Measurements from ENCODE around the gene ARHGEF28. TPM values are rescaled to one million over a fixed set of nuclear protein-coding genes. Genes with fewer than 3 reads are reported as not detected.

Gene ARHGEF28
- total and polyA plus RNA-seq, 2 donors (not counting 1 experiment from before 2014, with no cell fraction given) = not detected

- intact Hi-C loops (cut with micrococcal nuclease) = no loop called here
- no peak overlapping the region for H3K9ac ChIP-seq (ENCODE audit: low read length)
Observed at GRCh38 chr5:73749485-73750270, 123.7 kb downstream of the ARHGEF28 start.

More at GRCh38 chr5:73749485-73750270, 123.7 kb downstream of the ARHGEF28 start:
- Histone ChIP-seq H3K27me3 (replicated peaks in 1 of 4; ENCODE audit: control extremely low read depth in 1 of 4, control insufficient read depth in 3 of 4, insufficient read depth in 4 of 4, low read length in 3 of 4) (peaks cover 0 to 6% (median 0%) of the 10 kb centered on the region in 4 experiments), H3K36me3 (replicated peaks in 1 of 2; ENCODE audit: control extremely low read depth in 1 of 2, control insufficient read depth in 1 of 2, extremely low read depth in 1 of 2, insufficient read depth in 2 of 2, low read length in 1 of 2) (no peaks in the 10 kb centered on the region), H3K4me3 (ENCODE audit: control extremely low read depth in 1 of 5, extremely low read depth in 1 of 5, insufficient read depth in 1 of 5, low read depth in 2 of 5, low read length in 4 of 5) (no peak overlapping the region), H2AFZ (ENCODE audit: insufficient read depth, low read depth, low read length, poor library complexity, severe bottlenecking) (no peak overlapping the region), H3K4me2 (replicated peaks; ENCODE audit: low read depth, low read length, poor library complexity, severe bottlenecking) (no peak overlapping the region), H3K4me1 (ENCODE audit: control insufficient read depth in 2 of 2, insufficient read depth in 2 of 2, low read length in 2 of 2) (no peaks in the 10 kb centered on the region), H4K20me1 (ENCODE audit: control insufficient read depth, insufficient read depth, low read length, poor library complexity, severe bottlenecking) (no peaks in the 10 kb centered on the region), H3K9me3 (ENCODE audit: control extremely low read depth in 1 of 3, control insufficient read depth in 2 of 3, insufficient read depth in 1 of 3, low read length in 2 of 3) (peaks cover 0 to 3% (median 0%) of the 10 kb centered on the region in 3 donors), H3K27ac (ENCODE audit: low read length in 2 of 2) (no peak overlapping the region), H3K79me2 (ENCODE audit: control insufficient read depth, insufficient read depth, low read length) (no peaks in the 10 kb centered on the region)
- TF ChIP-seq EZH2 (IDR thresholded peaks at IDR 0.05; ENCODE audit: borderline replicate concordance, insufficient read depth, low read depth, low read length, poor library complexity, severe bottlenecking) = no peak
- TF ChIP-seq CTCF (IDR thresholded peaks at IDR 0.05) = no peak
- no peak overlapping the region for H3K4me3 Mint-ChIP-seq
- ChIA-PET POLR2A (no interaction called here), CTCF (no interaction called here)
- DNase-seq (no peak), ATAC-seq (ENCODE audit: low read depth) (no peak)
- H3K9me3 Mint-ChIP-seq (ENCODE audit: insufficient read depth) = no peaks in the 10 kb centered on the region
- WGBS (ENCODE audit: insufficient coverage) = 90% methylated on average over 10 of the region's 11 CpGs
- peaks cover 26% of the 10 kb centered on the region for H3K27me3 Mint-ChIP-seq
- H3K27ac Mint-ChIP-seq = no peak overlapping the region
- H3K4me1 Mint-ChIP-seq = no peaks in the 10 kb centered on the region

Data from B cell (primary cell).